GM12878 (cell line): ENCODE data around the gene CCDC27. TPM values are rescaled to one million over a fixed set of nuclear protein-coding genes. Genes with fewer than 3 reads are reported as not detected.

Experiments used
- ATAC-seq: fragments of 200-7000 bp; cut with Tn5 transposase; 3 replicates; pipeline ENCODE4 v1.9.1; 2020; ENCODE audit warnings: mild to moderate bottlenecking, moderate library complexity
- BruUV-seq: library from RNA; stranded (reverse); fragments of 400-500 nt; replicated peaks from 2 replicates; lab custom pipeline; 2021; lab: Mats Ljungman, UMichigan
- CTCF ChIA-PET: fragments of 300-600 bp; sonication (Branson Sonifier 250); formaldehyde crosslinking; extraction: SDS; loops from one replicate; lab custom pipeline; 2021; ENCODE audit warnings: inconsistent platforms; lab: Yijun Ruan, JAX
- POLR2A ChIA-PET: fragments of 350-600 bp; formaldehyde crosslinking; extraction: SDS; loops from one replicate; lab custom pipeline; 2021; ENCODE audit warnings: inconsistent platforms; lab: Charles Lee
- RAD21 ChIA-PET: fragments of 300-600 bp; sonication (Branson Sonifier 250); formaldehyde crosslinking; loops from one replicate; lab custom pipeline; 2023; ENCODE audit warnings: antibody characterized with exemption; ENCODE audit not compliant: unreplicated experiment; lab: Charles Lee
- SMC1A ChIA-PET: fragments of 300-600 bp; sonication (Branson Sonifier 250); formaldehyde crosslinking; loops from one replicate; lab custom pipeline; 2023; ENCODE audit not compliant: unreplicated experiment, uncharacterized antibody; lab: Charles Lee
- DNase-seq: peaks from one replicate; pipeline ENCODE4 v3.0.0-alpha.2; 2011; ENCODE audit warnings: low read depth, low spot score
- FAIRE-seq: peaks from 3 replicates; lab custom pipeline; 2011; peaks lifted over from hg19 to GRCh38; lab: Jason Lieb, UNC
- H2AFZ ChIP-seq: 2 replicates; pipeline ENCODE4 v1.6.0; 2011; ENCODE audit warnings: low read depth, low read length, control low read depth; ENCODE audit not compliant: control insufficient read depth
- H3K27ac ChIP-seq: 2 replicates; pipeline ENCODE4 v1.5.1; 2011; ENCODE audit warnings: control low read depth; ENCODE audit not compliant: control insufficient read depth, insufficient read depth
- H3K27me3 ChIP-seq, 2 experiments: replicated peaks in 1 of 2; 2 replicates each; pipeline versions ENCODE4 v1.6.0 to v1.6.1; 2011; ENCODE audit warnings: low read length in 1 of 2; ENCODE audit not compliant: control insufficient read depth in 2 of 2, insufficient read depth in 2 of 2
- H3K36me3 ChIP-seq, 2 experiments: 2 replicates each; pipeline ENCODE4 v1.5.1; 2011; ENCODE audit warnings: low read length in 1 of 2; ENCODE audit not compliant: control insufficient read depth in 2 of 2, insufficient read depth in 2 of 2
- H3K4me1 ChIP-seq: 2 replicates; pipeline ENCODE4 v1.6.1; 2011; ENCODE audit warnings: mild to moderate bottlenecking, low read length, moderate library complexity, mixed read lengths; ENCODE audit not compliant: control insufficient read depth, insufficient read depth
- H3K4me2 ChIP-seq: 2 replicates; pipeline ENCODE4 v1.6.0; 2011; ENCODE audit warnings: control low read depth; ENCODE audit not compliant: control insufficient read depth, insufficient read depth
- H3K4me3 ChIP-seq: fragments of 200-600 bp; sonication (generic); 2 replicates; pipeline ENCODE4 v1.5.1; 2016
- H3K79me2 ChIP-seq: 2 replicates; pipeline ENCODE4 v1.6.0; 2011; ENCODE audit warnings: low read length; ENCODE audit not compliant: control insufficient read depth, insufficient read depth
- H3K9ac ChIP-seq: 2 replicates; pipeline ENCODE4 v1.8.0; 2011; ENCODE audit warnings: low read length, control low read depth, mixed read lengths; ENCODE audit not compliant: control insufficient read depth, insufficient read depth
- H3K9me3 ChIP-seq: replicated peaks from 3 replicates; pipeline ENCODE4 v1.5.1; 2011; ENCODE audit warnings: mild to moderate bottlenecking, low read length; ENCODE audit not compliant: control insufficient read depth, insufficient read depth
- H4K20me1 ChIP-seq: 2 replicates; pipeline ENCODE4 v1.6.0; 2011; ENCODE audit not compliant: control insufficient read depth, insufficient read depth
- SREBF1 ChIP-seq: IDR thresholded peaks from 2 replicates; pipeline ENCODE4 v1.6.1; 2012; ENCODE audit warnings: mild to moderate bottlenecking, low read length
- WGBS: methylation state at CpG from one replicate; pipeline ENCODE4 v1.1.6; 2016; ENCODE audit warnings: low lambda C conversion rate; ENCODE audit not compliant: insufficient replicate concordance, insufficient coverage; ENCODE audit errors: missing lambda C conversion rate; 5-methylcytosine and 5-hydroxymethylcytosine counted together
- in situ Hi-C: fragments of 300-500 bp; cut with MboI; formaldehyde crosslinking; loops from 9 replicates; pipeline ENCODE4 v1.14.3; 2018; ENCODE audit warnings: mixed read lengths
- intact Hi-C: fragments of 100-400 bp; cut with micrococcal nuclease; formaldehyde crosslinking; loops from one replicate; pipeline ENCODE4 v1.14.2; 2022; ENCODE audit not compliant: unreplicated experiment
- polyA plus RNA-seq, 11 experiments: library from polyadenylated mRNA; depleted of rRNA in 4 of 11; unstranded in 6 of 11; stranded (reverse) in 5 of 11; fragments of >200 nt; fragmentation: Nextera tagmentation in 4 of 11; fragmentation: Illumina TruSeq in 1 of 11; extraction: Ambion mirVana in 4 of 11; extraction: Trizol in 1 of 11; gene quantifications; 1 replicate in 1 of 11; 2 replicates in 10 of 11; pipeline versions ENCODE4 v1.2.1 to v1.2.3, GENCODE V29; 2011 to 2016; ENCODE audit warnings: inconsistent platforms in 2 of 11, missing spikeins in 2 of 11, low read depth in 1 of 11
- total RNA-seq, 4 experiments: library from RNA; depleted of rRNA in 3 of 4; stranded (reverse); fragments of >200 nt in 3 of 4; fragmentation: Illumina TruSeq in 1 of 4; extraction: Trizol in 1 of 4; gene quantifications; 2 replicates each; pipeline versions ENCODE4 v1.2.1 to v1.2.3, GENCODE V29; 2013 to 2021
- TF ChIP-seq, protein P1 (sequence below): IDR thresholded peaks from 2 replicates; pipeline ENCODE4 v1.6.1; 2012; ENCODE audit warnings: mild to moderate bottlenecking, low read depth, low read length

CCDC27 gene
- total and polyA plus RNA-seq, 10 of the 15 experiments (the other 5 are each of a cell fraction or from before 2014, with no cell fraction given), result 0.05 TPM; not detected in 9

DNA sequence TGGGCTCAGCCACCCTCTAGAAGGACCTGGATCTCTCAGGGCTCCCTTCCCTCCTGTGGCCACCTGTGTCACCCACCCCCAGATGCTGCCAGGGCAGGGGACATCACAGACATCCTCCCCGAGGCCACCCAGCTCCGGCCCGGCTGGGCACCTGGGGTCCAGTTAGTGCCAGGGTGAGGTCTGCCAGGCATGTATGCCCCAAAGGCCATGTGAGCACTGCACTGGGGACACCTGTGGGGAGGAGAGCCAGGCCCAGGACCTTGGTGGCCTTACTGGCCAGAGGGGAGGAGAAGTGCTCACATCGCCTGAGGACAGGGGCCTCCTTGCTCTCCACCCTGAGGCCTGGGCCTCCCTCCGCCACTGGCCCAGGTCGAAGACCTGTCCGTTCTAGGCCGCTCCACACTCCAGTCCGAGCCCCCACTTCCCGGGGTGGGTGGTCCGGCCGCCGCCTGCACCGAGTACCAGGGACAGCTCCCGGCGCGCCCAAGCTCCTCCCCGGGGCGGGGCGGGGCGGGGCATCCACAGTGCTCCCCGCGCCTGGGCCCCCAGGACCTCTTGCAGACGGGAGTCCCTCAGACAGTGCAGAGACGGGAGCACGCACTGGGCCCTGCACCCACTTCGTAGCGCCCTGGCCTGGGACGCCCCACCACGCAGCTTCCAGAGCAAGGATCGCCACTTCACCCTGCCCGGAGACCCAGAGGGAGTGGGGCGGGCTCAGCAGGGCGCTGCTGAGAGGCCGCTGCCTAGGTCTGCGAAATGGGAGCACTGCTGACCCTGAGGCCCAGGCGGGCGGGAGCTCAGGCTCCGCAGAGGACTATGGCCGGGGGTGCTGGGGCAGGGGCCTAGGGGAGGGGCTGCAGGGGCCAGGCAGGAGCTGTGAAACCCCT is 34.3 kb upstream of the CCDC27 start:
- peaks cover 6% of the 10 kb centered on the region; the same call in 1 of the 2 replicates for H3K4me1 ChIP-seq
- ChIA-PET SMC1A (no interaction called here), POLR2A (no interaction called here), CTCF (interaction anchor here (0.9 kb wide), 1 partner anchor 11 kb away, joined by 3 read pairs; no protein-coding TSS in a partner anchor), RAD21 (interaction anchor here (0.6 to 1.0 kb wide), 2 partner anchors 40 to 99 kb away, joined by 3 to 5 read pairs; no protein-coding TSS in a partner anchor)
- H3K27ac ChIP-seq, result no peak overlapping the region
- intact Hi-C loops, result no loop called here
- no peak overlapping the region; the same call in 1 of the 2 replicates for H3K4me2 ChIP-seq
- no peaks in the 10 kb centered on the region for H3K27me3 ChIP-seq
- TF ChIP-seq SREBF1, result no peak
- TF ChIP-seq, protein P1, sequence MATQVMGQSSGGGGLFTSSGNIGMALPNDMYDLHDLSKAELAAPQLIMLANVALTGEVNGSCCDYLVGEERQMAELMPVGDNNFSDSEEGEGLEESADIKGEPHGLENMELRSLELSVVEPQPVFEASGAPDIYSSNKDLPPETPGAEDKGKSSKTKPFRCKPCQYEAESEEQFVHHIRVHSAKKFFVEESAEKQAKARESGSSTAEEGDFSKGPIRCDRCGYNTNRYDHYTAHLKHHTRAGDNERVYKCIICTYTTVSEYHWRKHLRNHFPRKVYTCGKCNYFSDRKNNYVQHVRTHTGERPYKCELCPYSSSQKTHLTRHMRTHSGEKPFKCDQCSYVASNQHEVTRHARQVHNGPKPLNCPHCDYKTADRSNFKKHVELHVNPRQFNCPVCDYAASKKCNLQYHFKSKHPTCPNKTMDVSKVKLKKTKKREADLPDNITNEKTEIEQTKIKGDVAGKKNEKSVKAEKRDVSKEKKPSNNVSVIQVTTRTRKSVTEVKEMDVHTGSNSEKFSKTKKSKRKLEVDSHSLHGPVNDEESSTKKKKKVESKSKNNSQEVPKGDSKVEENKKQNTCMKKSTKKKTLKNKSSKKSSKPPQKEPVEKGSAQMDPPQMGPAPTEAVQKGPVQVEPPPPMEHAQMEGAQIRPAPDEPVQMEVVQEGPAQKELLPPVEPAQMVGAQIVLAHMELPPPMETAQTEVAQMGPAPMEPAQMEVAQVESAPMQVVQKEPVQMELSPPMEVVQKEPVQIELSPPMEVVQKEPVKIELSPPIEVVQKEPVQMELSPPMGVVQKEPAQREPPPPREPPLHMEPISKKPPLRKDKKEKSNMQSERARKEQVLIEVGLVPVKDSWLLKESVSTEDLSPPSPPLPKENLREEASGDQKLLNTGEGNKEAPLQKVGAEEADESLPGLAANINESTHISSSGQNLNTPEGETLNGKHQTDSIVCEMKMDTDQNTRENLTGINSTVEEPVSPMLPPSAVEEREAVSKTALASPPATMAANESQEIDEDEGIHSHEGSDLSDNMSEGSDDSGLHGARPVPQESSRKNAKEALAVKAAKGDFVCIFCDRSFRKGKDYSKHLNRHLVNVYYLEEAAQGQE, result peak; percentile 91
- in situ Hi-C loops, result no loop called here
- no peak overlapping the region for H2AFZ ChIP-seq
- no peaks in the 10 kb centered on the region for H4K20me1 ChIP-seq
- BruUV-seq, result no TSS peak
- DNase-seq (no peak), FAIRE-seq (no peak), ATAC-seq (peak; percentile 81)
- H3K9me3 ChIP-seq, result no peaks in the 10 kb centered on the region
- H3K4me3 ChIP-seq, result no peak overlapping the region
- H3K9ac ChIP-seq, result no peak overlapping the region
- H3K36me3 ChIP-seq, result peaks cover 0 to under 1% of the 10 kb centered on the region in 2 experiments; a peak in 2 of 4 replicates
- H3K79me2 ChIP-seq, result no peaks in the 10 kb centered on the region
- 46% methylated on average over 35 of the region's 40 CpGs for WGBS
